C4-2B (cell line): ENCODE data around the gene AFAP1.

Source experiments
- CTCF ChIP-seq: fragments of 450-650 bp; conservative IDR thresholded peaks from 2 replicates; pipeline ENCODE4 v1.5.1; 2017; ENCODE audit warnings: mild to moderate bottlenecking
- ZFX ChIP-seq: fragments of 450-650 bp; IDR thresholded peaks from 2 replicates; pipeline ENCODE4 v1.6.1; 2017

DNA sequence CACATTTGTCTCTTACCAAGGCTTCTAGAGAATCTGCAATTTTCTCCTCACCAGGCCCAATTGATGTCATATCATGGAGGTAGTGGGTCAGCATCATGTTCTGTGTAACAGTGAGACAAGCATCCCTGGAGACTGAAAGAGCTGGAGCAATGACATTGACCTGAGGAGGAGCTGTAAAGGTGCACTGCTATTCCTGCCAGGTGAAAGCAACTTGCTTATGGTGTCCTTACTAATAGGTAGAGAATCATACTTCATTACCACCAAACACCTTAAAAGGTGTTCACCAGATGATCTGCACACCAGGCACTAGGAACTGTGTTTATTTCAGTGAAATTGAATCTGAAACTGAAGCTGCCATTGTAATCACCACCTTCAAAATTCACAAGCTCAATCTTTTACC lies 188.7 kb downstream of the AFAP1 start:
- TF ChIP-seq CTCF = no peak
- TF ChIP-seq ZFX = no peak
